ENCODE measurements around the gene OMP. TPM values are rescaled to one million over a fixed set of nuclear protein-coding genes. Genes with fewer than 3 reads are reported as not detected.
"Not testable (repeated sequence)": the region's sequence is repeated elsewhere in the genome, so short reads cannot be mapped to it uniquely, and the experiment has no call there.

Gene OMP
- total RNA-seq, 4 donors from 2014 or later: not detected

DNA sequence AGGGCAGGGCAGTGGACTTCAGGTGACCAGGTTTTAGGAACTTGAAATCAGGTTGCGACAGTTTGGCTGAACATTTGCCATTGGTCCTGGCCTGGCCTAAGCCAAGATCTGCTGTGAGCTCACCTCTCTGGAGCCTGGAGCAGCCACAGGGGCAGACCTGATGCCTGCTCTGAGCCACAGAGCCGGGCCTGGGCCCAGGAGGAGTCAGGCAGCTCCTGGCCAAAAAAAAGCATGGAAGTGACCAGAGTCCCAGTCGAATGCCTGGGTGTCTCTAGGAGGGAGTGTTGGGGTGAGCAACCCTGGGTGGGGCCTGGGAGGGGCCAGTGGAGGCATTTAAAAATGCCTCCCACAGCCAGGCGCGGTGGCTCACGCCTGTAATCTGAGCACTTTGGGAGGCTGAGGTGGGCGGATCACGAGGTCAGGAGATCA, 6.0 kb upstream of the OMP start:
- 86% methylated on average over 7 of the region's 8 CpGs for WGBS
- intact Hi-C loops (cut with DNase I): no loop called here
- Histone ChIP-seq H3K27ac (replicated peaks in 1 of 4) (no peak overlapping the region), H3K4me3 (no peak overlapping the region), H3K27me3 (no peaks in the 10 kb centered on the region), H3K36me3 (peaks cover 0 to 9% (median 0%) of the 10 kb centered on the region in 4 donors), H3K4me1 (peaks cover under 1 to 25% (median 4%) of the 10 kb centered on the region in 4 donors), H3K9me3 (no peaks in the 10 kb centered on the region)
- TF ChIP-seq POLR2AphosphoS5 (IDR thresholded peaks at IDR 0.05) (no peak), EP300 (IDR thresholded peaks at IDR 0.05) (no peak), POLR2A (IDR thresholded peaks at IDR 0.05; ENCODE audit: low read depth) (no peak)
- TF ChIP-seq, protein P1, sequence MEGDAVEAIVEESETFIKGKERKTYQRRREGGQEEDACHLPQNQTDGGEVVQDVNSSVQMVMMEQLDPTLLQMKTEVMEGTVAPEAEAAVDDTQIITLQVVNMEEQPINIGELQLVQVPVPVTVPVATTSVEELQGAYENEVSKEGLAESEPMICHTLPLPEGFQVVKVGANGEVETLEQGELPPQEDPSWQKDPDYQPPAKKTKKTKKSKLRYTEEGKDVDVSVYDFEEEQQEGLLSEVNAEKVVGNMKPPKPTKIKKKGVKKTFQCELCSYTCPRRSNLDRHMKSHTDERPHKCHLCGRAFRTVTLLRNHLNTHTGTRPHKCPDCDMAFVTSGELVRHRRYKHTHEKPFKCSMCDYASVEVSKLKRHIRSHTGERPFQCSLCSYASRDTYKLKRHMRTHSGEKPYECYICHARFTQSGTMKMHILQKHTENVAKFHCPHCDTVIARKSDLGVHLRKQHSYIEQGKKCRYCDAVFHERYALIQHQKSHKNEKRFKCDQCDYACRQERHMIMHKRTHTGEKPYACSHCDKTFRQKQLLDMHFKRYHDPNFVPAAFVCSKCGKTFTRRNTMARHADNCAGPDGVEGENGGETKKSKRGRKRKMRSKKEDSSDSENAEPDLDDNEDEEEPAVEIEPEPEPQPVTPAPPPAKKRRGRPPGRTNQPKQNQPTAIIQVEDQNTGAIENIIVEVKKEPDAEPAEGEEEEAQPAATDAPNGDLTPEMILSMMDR (IDR thresholded peaks at IDR 0.05): no peak
- DNase-seq (ENCODE audit: extremely low spot score): no peak

DNA sequence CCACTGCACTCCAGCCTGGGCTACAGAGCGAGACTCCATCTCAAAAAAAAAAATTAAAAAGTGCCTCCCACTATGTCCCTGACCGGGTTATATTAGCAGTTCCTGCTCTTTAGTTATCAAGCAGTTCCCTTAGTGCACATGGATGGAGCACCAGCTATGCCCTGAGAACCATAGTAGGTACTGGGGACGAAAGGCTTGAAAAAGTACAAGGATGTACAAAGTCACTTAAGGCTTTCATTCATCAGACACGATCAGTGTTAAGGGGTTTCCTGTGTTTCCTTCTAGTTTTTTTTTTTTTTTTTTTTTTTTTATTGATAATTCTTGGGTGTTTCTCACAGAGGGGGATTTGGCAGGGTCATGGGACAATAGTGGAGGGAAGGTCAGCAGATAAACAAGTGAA, 5.5 kb upstream of the OMP start:
- DNase-seq (ENCODE audit: extremely low spot score); H3K36me3 ChIP-seq; H3K4me3 ChIP-seq; intact Hi-C loops (cut with DNase I); H3K27me3 ChIP-seq; H3K9me3 ChIP-seq; H3K27ac ChIP-seq (replicated peaks in 1 of 4): not testable (repeated sequence)
- peaks cover 0 to 23% (median 2%) of the 10 kb centered on the region in 4 donors for H3K4me1 ChIP-seq
- 78% methylated on average over 4 of the region's 4 CpGs for WGBS

DNA sequence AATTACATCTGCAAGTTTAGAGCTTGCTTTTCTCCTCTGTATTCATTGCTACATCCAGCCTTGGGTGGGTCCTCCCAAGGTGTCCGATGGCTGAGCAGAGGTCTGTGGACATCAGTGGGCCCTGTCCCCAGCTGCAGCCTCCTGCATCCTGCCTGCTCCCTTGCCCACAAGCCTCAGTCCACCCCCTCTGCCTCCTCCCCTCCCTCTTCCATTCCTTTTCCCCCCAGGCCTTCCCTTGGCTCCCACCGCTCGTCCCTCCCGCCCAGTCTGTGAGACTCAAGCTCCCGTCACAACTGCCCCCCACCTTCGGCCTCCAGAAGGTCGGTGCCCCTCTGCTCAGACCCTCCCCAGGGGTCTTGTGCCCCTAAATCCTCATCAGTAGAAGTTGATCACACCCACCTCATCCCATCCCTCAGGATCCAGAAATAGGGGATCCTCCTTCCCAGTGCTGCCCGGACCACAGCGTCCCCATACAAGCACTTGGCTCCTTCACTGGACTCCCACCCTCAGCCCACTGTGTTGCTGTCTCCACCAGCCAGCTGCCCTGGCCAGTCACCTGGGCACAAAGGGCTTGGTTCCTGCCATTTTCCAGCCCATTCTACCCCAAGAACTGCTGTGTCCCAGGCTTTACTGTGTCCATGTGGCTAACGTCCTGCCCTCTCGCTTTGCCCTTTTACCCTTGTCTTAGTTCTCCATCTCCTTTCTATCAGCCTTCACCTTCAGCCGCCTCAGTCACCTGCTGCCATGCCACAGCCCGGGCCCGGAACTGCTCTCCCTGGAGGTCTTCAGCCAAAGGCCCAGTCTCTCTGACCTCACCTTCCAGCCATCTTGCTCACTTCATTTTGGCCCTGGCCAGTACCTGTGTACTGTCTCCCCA, 2.2 kb upstream of the OMP start:
- no peaks in the 10 kb centered on the region for H3K9me3 ChIP-seq
- no peak overlapping the region for H3K27ac ChIP-seq (replicated peaks in 1 of 4)
- intact Hi-C loops (cut with DNase I): no loop called here
- H3K4me1 ChIP-seq: peaks cover 0 to under 1% (median 0%) of the 10 kb centered on the region in 4 donors
- TF ChIP-seq EP300 (IDR thresholded peaks at IDR 0.05) (no peak), POLR2AphosphoS5 (IDR thresholded peaks at IDR 0.05) (no peak), POLR2A (IDR thresholded peaks at IDR 0.05; ENCODE audit: low read depth) (no peak)
- TF ChIP-seq, protein P1 (IDR thresholded peaks at IDR 0.05): no peak
- peaks cover 0 to 10% (median 3%) of the 10 kb centered on the region in 4 donors for H3K36me3 ChIP-seq
- DNase-seq (ENCODE audit: extremely low spot score): no peak
- no peaks in the 10 kb centered on the region for H3K27me3 ChIP-seq
- WGBS: 96% methylated on average over 14 of the region's 14 CpGs
- H3K4me3 ChIP-seq: no peak overlapping the region

DNA sequence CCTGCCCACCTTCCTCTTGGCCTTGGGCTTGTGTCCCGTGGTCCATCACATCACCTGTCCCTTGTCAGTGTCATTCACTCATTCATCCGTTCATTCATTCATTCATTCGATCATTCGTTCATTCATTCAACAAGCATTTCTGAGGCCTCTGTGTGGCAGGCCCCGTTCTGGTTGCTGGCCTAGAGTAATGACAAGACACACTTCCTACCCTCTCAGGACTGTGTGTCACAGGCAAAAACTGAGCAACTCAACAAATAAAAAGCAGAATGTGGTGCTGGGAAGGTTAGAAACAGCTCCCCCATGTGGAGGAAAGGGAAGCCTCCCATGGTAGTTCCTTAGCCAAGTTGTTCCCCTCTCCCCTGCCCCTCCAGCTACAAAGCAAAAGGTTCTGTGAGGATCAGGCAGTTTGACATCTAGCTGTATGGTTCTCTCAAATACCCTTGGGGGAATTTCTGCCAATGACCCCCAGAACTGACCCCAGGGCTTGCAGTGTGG, 1.6 kb upstream of the OMP start:
- TF ChIP-seq, protein P1 (IDR thresholded peaks at IDR 0.05): peak in 1 of 3 experiments; percentile 8
- TF ChIP-seq POLR2A (IDR thresholded peaks at IDR 0.05; ENCODE audit: low read depth): no peak
- TF ChIP-seq POLR2AphosphoS5 (IDR thresholded peaks at IDR 0.05): no peak
- H3K36me3 ChIP-seq: peaks cover 0 to 10% (median 3%) of the 10 kb centered on the region in 4 donors
- WGBS: 93% methylated on average over 5 of the region's 5 CpGs
- no peaks in the 10 kb centered on the region for H3K4me1 ChIP-seq
- intact Hi-C loops (cut with DNase I): no loop called here
- no peak for DNase-seq (ENCODE audit: extremely low spot score)
- no peak overlapping the region for H3K4me3 ChIP-seq
- H3K27ac ChIP-seq (replicated peaks in 1 of 4): no peak overlapping the region
- no peaks in the 10 kb centered on the region for H3K9me3 ChIP-seq
- H3K27me3 ChIP-seq: no peaks in the 10 kb centered on the region

DNA sequence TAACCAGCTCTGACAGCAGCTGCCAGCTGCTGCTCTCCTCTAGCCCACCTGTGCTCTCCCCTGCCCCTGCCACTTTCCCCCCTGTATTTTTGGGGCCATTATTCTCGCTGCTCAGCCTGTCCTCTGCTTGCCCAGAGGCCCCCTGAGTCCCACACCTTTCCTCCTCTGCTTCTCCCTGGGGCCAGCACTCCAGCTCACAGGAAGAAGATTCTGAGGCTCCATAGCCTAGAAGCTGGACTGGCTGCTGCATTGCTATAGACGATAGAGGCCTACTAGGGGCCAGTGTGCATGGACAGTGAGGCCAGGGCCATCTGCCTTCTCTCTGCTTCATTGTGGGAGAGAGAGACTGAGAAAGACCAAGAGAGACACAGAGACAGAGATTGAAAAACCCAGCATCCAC, 679 bp downstream of the OMP start:
- WGBS: 62% methylated on average over 2 of the region's 2 CpGs
- no peak overlapping the region for H3K4me3 ChIP-seq
- H3K27me3 ChIP-seq: no peaks in the 10 kb centered on the region
- peaks cover 0 to 18% (median 13%) of the 10 kb centered on the region in 4 donors for H3K4me1 ChIP-seq
- no peaks in the 10 kb centered on the region for H3K9me3 ChIP-seq
- TF ChIP-seq POLR2A (IDR thresholded peaks at IDR 0.05; ENCODE audit: low read depth): no peak
- TF ChIP-seq, protein P1 (IDR thresholded peaks at IDR 0.05): no peak
- TF ChIP-seq POLR2AphosphoS5 (IDR thresholded peaks at IDR 0.05): no peak
- no peak for TF ChIP-seq EP300 (IDR thresholded peaks at IDR 0.05)
- intact Hi-C loops (cut with DNase I): no loop called here
- peaks cover 0 to 10% (median 3%) of the 10 kb centered on the region in 4 donors for H3K36me3 ChIP-seq
- H3K27ac ChIP-seq (replicated peaks in 1 of 4): no peak overlapping the region
- no peak for DNase-seq (ENCODE audit: extremely low spot score)
